H1 (cell line): Measurements from ENCODE around the gene TLE4. TPM values are rescaled to one million over a fixed set of nuclear protein-coding genes. Genes with fewer than 3 reads are reported as not detected.

Experiments used
- CTCF ChIA-PET: fragments of 300-600 bp; sonication (Branson Sonifier 250); formaldehyde crosslinking; loops from one replicate; lab custom pipeline; 2021; ENCODE audit not compliant: partially characterized antibody; lab: Charles Lee
- POLR2A ChIA-PET: fragments of 300-600 bp; sonication (Branson Sonifier 250); formaldehyde crosslinking; loops from one replicate; lab custom pipeline; 2021; ENCODE audit warnings: inconsistent platforms; ENCODE audit not compliant: partially characterized antibody; lab: Charles Lee
- DNase-seq, 2 experiments: peaks; one replicate each; pipeline versions ENCODE4 v3.0.0 to v3.0.0-alpha.2; 2010 to 2022; ENCODE audit warnings: low spot score in 2 of 2, low read depth in 1 of 2, mixed read lengths in 1 of 2
- FAIRE-seq: peaks from 2 replicates; lab custom pipeline; 2011; peaks lifted over from hg19 to GRCh38; lab: Jason Lieb, UNC
- H2AFZ ChIP-seq: 2 replicates; pipeline ENCODE4 v1.8.1; 2012; ENCODE audit warnings: low read length, inconsistent platforms
- H2AK5ac ChIP-seq: 2 replicates; pipeline ENCODE4 v1.6.1; 2013; ENCODE audit warnings: low read depth, low read length
- H2BK120ac ChIP-seq: replicated peaks from 2 replicates; pipeline ENCODE3; 2013; ENCODE audit warnings: low read depth, low read length, inconsistent platforms
- H2BK12ac ChIP-seq: 2 replicates; pipeline ENCODE4 v1.6.1; 2013; ENCODE audit warnings: low read depth, low read length
- H2BK15ac ChIP-seq: 2 replicates; pipeline ENCODE4 v1.6.1; 2013; ENCODE audit warnings: low read length
- H2BK20ac ChIP-seq: 2 replicates; pipeline ENCODE4 v1.6.1; 2013; ENCODE audit warnings: low read length
- H2BK5ac ChIP-seq: 2 replicates; pipeline ENCODE4 v1.6.1; 2013; ENCODE audit warnings: low read depth, low read length
- H3K14ac ChIP-seq: 2 replicates; pipeline ENCODE4 v1.6.1; 2013; ENCODE audit warnings: inconsistent platforms; ENCODE audit not compliant: insufficient read length
- H3K18ac ChIP-seq: 2 replicates; pipeline ENCODE4 v1.6.1; 2013; ENCODE audit warnings: low read length; ENCODE audit errors: extremely low read depth
- H3K23ac ChIP-seq: 2 replicates; pipeline ENCODE4 v1.6.1; 2013; ENCODE audit warnings: inconsistent platforms; ENCODE audit not compliant: insufficient read length
- H3K23me2 ChIP-seq: 2 replicates; pipeline ENCODE4 v1.6.1; 2013; ENCODE audit warnings: low read depth, low read length
- H3K27ac ChIP-seq: 2 replicates; pipeline ENCODE4 v1.6.1; 2011; ENCODE audit warnings: low read depth, low read length, inconsistent platforms
- H3K27me3 ChIP-seq, 4 experiments: replicated peaks in 1 of 4; 1 replicate in 1 of 4; 2 replicates in 3 of 4; pipeline versions ENCODE4 v1.6.1 to v1.8.1; 2011 to 2013; ENCODE audit warnings: low read length in 3 of 4, mild to moderate bottlenecking in 3 of 4, inconsistent platforms in 2 of 4, mixed read lengths in 2 of 4, moderate library complexity in 1 of 4; ENCODE audit not compliant: control insufficient read depth in 3 of 4, insufficient read depth in 3 of 4; ENCODE audit errors: extremely low read depth in 1 of 4
- H3K36me3 ChIP-seq, 4 experiments: 2 replicates each; pipeline versions ENCODE4 v1.6.1 to v1.8.1; 2011 to 2013; ENCODE audit warnings: mild to moderate bottlenecking in 4 of 4, low read length in 3 of 4, moderate library complexity in 2 of 4, control low read depth in 1 of 4, inconsistent platforms in 1 of 4; ENCODE audit not compliant: insufficient read depth in 4 of 4, control insufficient read depth in 2 of 4
- H3K4ac ChIP-seq: replicated peaks from 2 replicates; pipeline ENCODE3; 2013; ENCODE audit warnings: low read length, low read depth, mixed read lengths, inconsistent platforms; ENCODE audit not compliant: insufficient read length
- H3K4me1 ChIP-seq, 4 experiments: replicated peaks in 1 of 4; 1 replicate in 1 of 4; 2 replicates in 3 of 4; pipeline versions ENCODE4 v1.6.1 to v1.8.1; 2011 to 2013; ENCODE audit warnings: low read length in 3 of 4, inconsistent platforms in 2 of 4, mixed read lengths in 1 of 4; ENCODE audit not compliant: insufficient read depth in 4 of 4, control insufficient read depth in 3 of 4
- H3K4me2 ChIP-seq, 2 experiments: 2 replicates each; pipeline versions ENCODE4 v1.6.1 to v1.8.1; 2011 to 2013; ENCODE audit warnings: low read depth in 2 of 2, low read length in 2 of 2, control low read depth in 1 of 2, inconsistent platforms in 1 of 2, mild to moderate bottlenecking in 1 of 2; ENCODE audit not compliant: insufficient read depth in 1 of 2
- H3K4me3 ChIP-seq, 4 experiments: fragments of 200-600, 300-600 bp in 1 of 4; sonication (generic), shearing (Covaris generic), sonication (Bioruptor Twin) in 1 of 4; 2 replicates each; pipeline versions ENCODE4 v1.5.1 to v1.8.1; 2011 to 2016; ENCODE audit warnings: low read length in 4 of 4, low read depth in 3 of 4, control low read depth in 2 of 4, inconsistent platforms in 2 of 4, mild to moderate bottlenecking in 2 of 4, mixed read lengths in 1 of 4, moderate library complexity in 1 of 4; ENCODE audit not compliant: insufficient read depth in 2 of 4; ENCODE audit errors: extremely low read depth in 1 of 4
- H3K56ac ChIP-seq: replicated peaks from 2 replicates; pipeline ENCODE3; 2013; ENCODE audit warnings: low read depth, mild to moderate bottlenecking, mixed read lengths, low read length, inconsistent platforms; ENCODE audit not compliant: insufficient read length
- H3K79me1 ChIP-seq: 2 replicates; pipeline ENCODE4 v1.6.1; 2013; ENCODE audit warnings: low read depth, low read length, control low read depth
- H3K79me2 ChIP-seq, 2 experiments: 2 replicates each; pipeline versions ENCODE4 v1.6.1 to v1.8.1; 2012 to 2013; ENCODE audit warnings: low read length in 2 of 2, mild to moderate bottlenecking in 2 of 2, inconsistent platforms in 1 of 2; ENCODE audit not compliant: insufficient read depth in 2 of 2, control insufficient read depth in 1 of 2
- H3K9ac ChIP-seq, 4 experiments: replicated peaks in 1 of 4; 1 replicate in 1 of 4; 2 replicates in 3 of 4; pipeline versions ENCODE4 v1.6.1 to v1.8.1; 2011 to 2013; ENCODE audit warnings: low read depth in 3 of 4, low read length in 3 of 4, control low read depth in 2 of 4, mild to moderate bottlenecking in 2 of 4, moderate library complexity in 2 of 4, inconsistent platforms in 1 of 4; ENCODE audit errors: extremely low read depth in 1 of 4
- H3K9me3 ChIP-seq, 2 experiments: 2 replicates each; pipeline versions ENCODE4 v1.6.1 to v1.8.1; 2012 to 2013; ENCODE audit warnings: mild to moderate bottlenecking in 2 of 2, moderate library complexity in 2 of 2, control low read depth in 1 of 2, inconsistent platforms in 1 of 2, low read depth in 1 of 2, low read length in 1 of 2, mixed read lengths in 1 of 2; ENCODE audit not compliant: insufficient read depth in 2 of 2
- H4K20me1 ChIP-seq, 2 experiments: replicated peaks in 1 of 2; 2 replicates each; pipeline versions ENCODE3 to v1.8.1; 2011 to 2013; ENCODE audit warnings: inconsistent platforms in 2 of 2, low read length in 2 of 2, mild to moderate bottlenecking in 1 of 2; ENCODE audit not compliant: insufficient read depth in 2 of 2, control insufficient read depth in 1 of 2
- H4K5ac ChIP-seq: 2 replicates; pipeline ENCODE4 v1.6.1; 2013; ENCODE audit warnings: low read length, low read depth, mixed read lengths, inconsistent platforms; ENCODE audit not compliant: insufficient read length
- H4K8ac ChIP-seq: 2 replicates; pipeline ENCODE4 v1.8.0; 2013; ENCODE audit warnings: mild to moderate bottlenecking, moderate library complexity, low read length, inconsistent platforms; ENCODE audit not compliant: insufficient read depth; ENCODE audit errors: extremely low read depth
- H4K91ac ChIP-seq: replicated peaks from 2 replicates; pipeline ENCODE3; 2013; ENCODE audit warnings: low read length, mixed read lengths, inconsistent platforms; ENCODE audit not compliant: insufficient read length
- CBX5 ChIP-seq: fragments of 300-800, 300-1000 bp; sonication (generic); IDR thresholded peaks from 2 replicates; pipeline ENCODE4 v1.7.1; 2016; ENCODE audit warnings: antibody characterized with exemption, low read length, low read depth
- CBX8 ChIP-seq: fragments of 300-800, 300-1000 bp; sonication (generic); IDR thresholded peaks from 2 replicates; pipeline ENCODE4 v1.7.1; 2016; ENCODE audit warnings: low read depth, low read length, borderline replicate concordance
- E2F6 ChIP-seq: IDR thresholded peaks from 2 replicates; pipeline ENCODE4 v1.6.1; 2012; ENCODE audit warnings: inconsistent platforms
- EGR1 ChIP-seq: IDR thresholded peaks from 2 replicates; pipeline ENCODE4 v1.6.1; 2011; ENCODE audit warnings: low read depth, low read length, borderline replicate concordance
- FOSL1 ChIP-seq: IDR thresholded peaks from 2 replicates; pipeline ENCODE4 v1.6.1; 2011; ENCODE audit warnings: mild to moderate bottlenecking, low read depth, low read length, moderate library complexity; ENCODE audit not compliant: insufficient read depth
- GTF2F1 ChIP-seq: IDR thresholded peaks from 2 replicates; pipeline ENCODE4 v1.6.1; 2012; ENCODE audit warnings: low read depth, low read length, improper control_type of control experiment, borderline replicate concordance
- KDM4A ChIP-seq: IDR thresholded peaks from one replicate; pipeline ENCODE4 v1.7.1; 2012; ENCODE audit warnings: low read depth, mild to moderate bottlenecking, moderate library complexity, low read length, inconsistent platforms; ENCODE audit not compliant: severe bottlenecking
- MAFK ChIP-seq: IDR thresholded peaks from 2 replicates; pipeline ENCODE4 v1.6.1; 2012; ENCODE audit warnings: low read depth, mild to moderate bottlenecking, improper control_type of control experiment, low read length
- POU5F1 ChIP-seq: IDR thresholded peaks from 2 replicates; pipeline ENCODE4 v1.6.1; 2011; ENCODE audit warnings: low read depth, mild to moderate bottlenecking, low read length, moderate library complexity
- SIN3A ChIP-seq, 2 experiments: IDR thresholded peaks in 1 of 2; conservative IDR thresholded peaks in 1 of 2; 2 replicates each; pipeline ENCODE4 v1.6.1; 2011 to 2012; ENCODE audit warnings: low read length in 2 of 2, improper control_type of control experiment in 1 of 2, low read depth in 1 of 2, mild to moderate bottlenecking in 1 of 2
- SUZ12 ChIP-seq: fragments of 200-600 bp; sonication (generic); IDR thresholded peaks from 2 replicates; pipeline ENCODE4 v1.6.1; 2012; ENCODE audit warnings: mild to moderate bottlenecking, inconsistent platforms, low read length, moderate library complexity, mixed read lengths
- TCF12 ChIP-seq: IDR thresholded peaks from 2 replicates; pipeline ENCODE4 v1.6.1; 2011; ENCODE audit warnings: low read depth, mild to moderate bottlenecking, low read length
- TEAD4 ChIP-seq: IDR thresholded peaks from 2 replicates; pipeline ENCODE4 v1.6.1; 2012; ENCODE audit warnings: low read depth, low read length, inconsistent platforms, mixed read lengths
- polyA plus RNA-seq, 7 experiments: library from polyadenylated mRNA; depleted of rRNA in 3 of 7; stranded (reverse) in 5 of 7; unstranded in 2 of 7; fragments of >200 nt in 5 of 7; fragments of 200-250 nt in 2 of 7; gene quantifications; 1 replicate in 5 of 7; 2 replicates in 1 of 7; 4 replicates in 1 of 7; pipeline versions ENCODE4 v1.2.1 to v1.2.3, GENCODE V29; 2011 to 2013; ENCODE audit warnings: missing spikeins in 2 of 7, mixed read lengths in 2 of 7
- total RNA-seq: library from RNA; stranded (reverse); fragmentation: NEBNext Ultra II Directional; extraction: Animal tissue kit (Norgen Biotek cat#: 25700); gene quantifications from 2 replicates; pipeline ENCODE4 v1.2.1, GENCODE V29; 2021

TLE4 gene
- total and polyA plus RNA-seq, 2 of the 8 experiments (the other 6 are each of a cell fraction or from before 2014, with no cell fraction given) = 32.4 to 36.9 TPM

DNA sequence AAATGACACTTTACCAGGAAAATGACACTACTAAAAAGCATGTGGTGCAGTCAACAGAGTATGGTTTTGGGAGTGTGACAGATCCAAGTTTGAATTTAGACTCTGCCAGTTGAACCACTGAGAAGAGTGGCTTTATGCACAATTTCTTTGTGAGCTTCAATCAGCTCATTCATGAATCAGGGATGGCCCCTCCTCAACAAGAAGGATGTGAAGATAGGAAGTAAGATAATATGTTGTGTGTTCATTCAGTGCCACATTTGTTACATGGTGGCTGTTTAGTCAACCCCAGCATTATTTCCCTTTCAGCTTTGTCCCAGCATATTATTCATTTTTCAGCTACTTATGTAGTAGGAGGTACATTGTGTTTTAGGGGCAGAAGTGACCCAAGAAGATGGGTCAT is 140.1 kb downstream of the TLE4 start:
- Histone ChIP-seq H3K9ac (no peak overlapping the region), H4K8ac (no peak overlapping the region), H2BK20ac (no peak overlapping the region), H3K36me3 (peaks cover 6 to 37% (median 14%) of the 10 kb centered on the region in 4 experiments; a peak in 7 of 8 replicates), H4K5ac (no peak overlapping the region), H3K4ac (no peak overlapping the region), H2BK12ac (no peak overlapping the region), H3K79me2 (no peaks in the 10 kb centered on the region), H2BK120ac (no peak overlapping the region), H2AFZ (no peak overlapping the region), H3K23ac (no peak overlapping the region), H2BK5ac (no peak overlapping the region), H3K9me3 (no peaks in the 10 kb centered on the region), H3K79me1 (no peaks in the 10 kb centered on the region; the same call in 1 of the 2 replicates), H4K20me1 (no peaks in the 10 kb centered on the region), H3K4me2 (no peak overlapping the region), H3K27ac (no peak overlapping the region), H3K4me3 (no peak overlapping the region), H3K14ac (no peak overlapping the region), H2AK5ac (no peak overlapping the region), H3K18ac (no peak overlapping the region), H2BK15ac (no peak overlapping the region), H3K56ac (no peak overlapping the region), H3K27me3 (no peaks in the 10 kb centered on the region), H4K91ac (no peak overlapping the region), H3K23me2 (no peaks in the 10 kb centered on the region; the same call in 1 of the 2 replicates), H3K4me1 (peaks cover 2 to 4% (median 3%) of the 10 kb centered on the region in 4 experiments; a peak in 4 of 7 replicates)
- ChIA-PET POLR2A (no interaction called here), CTCF (no interaction called here)
- DNase-seq (no peak), FAIRE-seq (no peak)
- TF ChIP-seq GTF2F1 (no peak), TCF12 (no peak), TEAD4 (no peak), MAFK (no peak), CBX8 (no peak), CBX5 (no peak), SUZ12 (no peak), EGR1 (no peak), FOSL1 (no peak), SIN3A (conservative IDR thresholded peaks at IDR 0.05 in 1 of 2, IDR thresholded peaks at IDR 0.05 in 1 of 2; ENCODE audit: low read depth in 1 of 2, low read length in 2 of 2) (no peak), POU5F1 (no peak), E2F6 (no peak), KDM4A (no peak)
